ENCODE measurements around the gene CDKN2A.

Gene CDKN2A

GRCh38 chr9:22037954-22038690, 43.9 kb upstream of the CDKN2A start:
- H3K4me3 ChIP-seq (ENCODE audit: low read depth, low read length) = no peak overlapping the region
- in situ Hi-C loops (cut with HindIII; ENCODE audit: low sequenced_read_pairs) = no loop called here
- DNase-seq (ENCODE audit: low read depth, low spot score) = peak; percentile 59
- TF ChIP-seq CTCF (IDR thresholded peaks at IDR 0.05; ENCODE audit: low read depth, low read length) = peak; percentile 55

- TF ChIP-seq CTCF (IDR thresholded peaks at IDR 0.05; ENCODE audit: low read depth, low read length) = no peak
- in situ Hi-C loops (cut with HindIII; ENCODE audit: low sequenced_read_pairs) = no loop called here
- H3K4me3 ChIP-seq (ENCODE audit: low read depth, low read length) = no peak overlapping the region
- DNase-seq (ENCODE audit: low read depth, low spot score) = no peak
Measured at GRCh38 chr9:22036866-22037626, 42.9 kb upstream of the CDKN2A start.

GRCh38 chr9:22035591-22036011, 41.4 kb upstream of the CDKN2A start:
- no peak for DNase-seq (ENCODE audit: low read depth, low spot score)
- in situ Hi-C loops (cut with HindIII; ENCODE audit: low sequenced_read_pairs) = no loop called here
- no peak for TF ChIP-seq CTCF (IDR thresholded peaks at IDR 0.05; ENCODE audit: low read depth, low read length)
- H3K4me3 ChIP-seq (ENCODE audit: low read depth, low read length) = no peak overlapping the region

GRCh38 chr9:22033012-22033630, 38.9 kb upstream of the CDKN2A start:
- H3K4me3 ChIP-seq (ENCODE audit: low read depth, low read length) = no peak overlapping the region
- in situ Hi-C loops (cut with HindIII; ENCODE audit: low sequenced_read_pairs) = no loop called here

GRCh38 chr9:22031655-22032411, 37.6 kb upstream of the CDKN2A start:
- in situ Hi-C loops (cut with HindIII; ENCODE audit: low sequenced_read_pairs) = no loop called here
- TF ChIP-seq CTCF (IDR thresholded peaks at IDR 0.05; ENCODE audit: low read depth, low read length) = no peak
- DNase-seq (ENCODE audit: low read depth, low spot score) = no peak
- H3K4me3 ChIP-seq (ENCODE audit: low read depth, low read length) = no peak overlapping the region

More at GRCh38 chr9:22033012-22033630, 38.9 kb upstream of the CDKN2A start:
- no peak for DNase-seq (ENCODE audit: low read depth, low spot score)
- no peak for TF ChIP-seq CTCF (IDR thresholded peaks at IDR 0.05; ENCODE audit: low read depth, low read length)

GRCh38 chr9:22030101-22030598, 36.0 kb upstream of the CDKN2A start:
- TF ChIP-seq CTCF (IDR thresholded peaks at IDR 0.05; ENCODE audit: low read depth, low read length) = no peak
- in situ Hi-C loops (cut with HindIII; ENCODE audit: low sequenced_read_pairs) = no loop called here
- DNase-seq (ENCODE audit: low read depth, low spot score) = peak; percentile 73
- H3K4me3 ChIP-seq (ENCODE audit: low read depth, low read length) = no peak overlapping the region
